Measurements from ENCODE around the gene RPF1.

GRCh38 chr1:84478876-84479868, at the start of gene RPF1:
- TF ChIP-seq KAT7 (CRISPR knock-in tag; IDR thresholded peaks at IDR 0.05; ENCODE audit: borderline replicate concordance) (no peak), ETV6 (CRISPR knock-in tag; IDR thresholded peaks at IDR 0.05) (peak; percentile 92), NR1H2 (CRISPR knock-in tag; IDR thresholded peaks at IDR 0.05) (no peak), AFF4 (CRISPR knock-in tag; IDR thresholded peaks at IDR 0.05; ENCODE audit: borderline replicate concordance) (no peak; the same call in 1 of the 2 replicates), TCF7 (CRISPR knock-in tag; IDR thresholded peaks at IDR 0.05; ENCODE audit: low read depth) (no peak), NR3C1 (CRISPR knock-in tag; conservative IDR thresholded peaks at IDR 0.05; ENCODE audit: low read depth) (no peak), SP1 (CRISPR knock-in tag; conservative IDR thresholded peaks at IDR 0.05) (peak; percentile 65)
- TF ChIP-seq, protein P1, sequence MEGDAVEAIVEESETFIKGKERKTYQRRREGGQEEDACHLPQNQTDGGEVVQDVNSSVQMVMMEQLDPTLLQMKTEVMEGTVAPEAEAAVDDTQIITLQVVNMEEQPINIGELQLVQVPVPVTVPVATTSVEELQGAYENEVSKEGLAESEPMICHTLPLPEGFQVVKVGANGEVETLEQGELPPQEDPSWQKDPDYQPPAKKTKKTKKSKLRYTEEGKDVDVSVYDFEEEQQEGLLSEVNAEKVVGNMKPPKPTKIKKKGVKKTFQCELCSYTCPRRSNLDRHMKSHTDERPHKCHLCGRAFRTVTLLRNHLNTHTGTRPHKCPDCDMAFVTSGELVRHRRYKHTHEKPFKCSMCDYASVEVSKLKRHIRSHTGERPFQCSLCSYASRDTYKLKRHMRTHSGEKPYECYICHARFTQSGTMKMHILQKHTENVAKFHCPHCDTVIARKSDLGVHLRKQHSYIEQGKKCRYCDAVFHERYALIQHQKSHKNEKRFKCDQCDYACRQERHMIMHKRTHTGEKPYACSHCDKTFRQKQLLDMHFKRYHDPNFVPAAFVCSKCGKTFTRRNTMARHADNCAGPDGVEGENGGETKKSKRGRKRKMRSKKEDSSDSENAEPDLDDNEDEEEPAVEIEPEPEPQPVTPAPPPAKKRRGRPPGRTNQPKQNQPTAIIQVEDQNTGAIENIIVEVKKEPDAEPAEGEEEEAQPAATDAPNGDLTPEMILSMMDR (IDR thresholded peaks at IDR 0.05) = no peak
- TF ChIP-seq, protein P2, sequence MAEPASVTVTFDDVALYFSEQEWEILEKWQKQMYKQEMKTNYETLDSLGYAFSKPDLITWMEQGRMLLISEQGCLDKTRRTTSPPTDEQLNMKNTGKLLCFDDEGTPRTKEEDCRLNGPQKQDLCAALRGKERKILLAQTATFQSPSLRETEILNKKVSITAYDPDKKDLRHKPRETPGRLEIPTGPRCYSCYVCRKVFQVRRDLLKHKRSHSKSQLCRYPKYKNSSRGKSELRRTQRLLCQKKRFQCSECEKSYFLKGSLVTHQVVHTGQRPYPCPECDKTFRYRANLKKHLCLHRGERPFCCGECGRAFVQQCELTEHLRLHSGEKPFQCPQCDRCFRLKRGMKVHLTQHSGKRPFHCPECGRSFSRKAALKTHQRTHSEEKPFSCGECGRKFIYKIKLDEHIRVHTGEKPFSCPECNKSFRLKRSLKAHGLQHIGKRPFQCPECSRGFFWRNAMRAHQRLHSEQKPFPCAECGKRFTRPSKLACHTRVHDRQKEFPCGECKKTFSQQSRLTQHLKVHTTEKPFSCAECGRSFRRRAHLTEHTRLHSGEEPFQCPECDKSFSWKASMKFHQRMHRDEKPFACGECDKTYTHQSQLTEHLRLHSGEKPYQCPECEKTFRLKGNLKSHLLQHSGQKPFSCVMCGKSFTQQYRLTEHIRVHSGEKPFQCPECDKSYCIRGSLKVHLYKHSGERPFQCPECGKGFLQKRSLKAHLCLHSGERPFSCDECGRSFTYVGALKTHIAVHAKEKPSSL (CRISPR knock-in tag; conservative IDR thresholded peaks at IDR 0.05) = peak; percentile 86; the same call in 1 of the 2 replicates
- TF ChIP-seq, protein P3, sequence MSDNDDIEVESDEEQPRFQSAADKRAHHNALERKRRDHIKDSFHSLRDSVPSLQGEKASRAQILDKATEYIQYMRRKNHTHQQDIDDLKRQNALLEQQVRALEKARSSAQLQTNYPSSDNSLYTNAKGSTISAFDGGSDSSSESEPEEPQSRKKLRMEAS (CRISPR knock-in tag; IDR thresholded peaks at IDR 0.05) = peak; percentile 84
- TF ChIP-seq, protein P4, sequence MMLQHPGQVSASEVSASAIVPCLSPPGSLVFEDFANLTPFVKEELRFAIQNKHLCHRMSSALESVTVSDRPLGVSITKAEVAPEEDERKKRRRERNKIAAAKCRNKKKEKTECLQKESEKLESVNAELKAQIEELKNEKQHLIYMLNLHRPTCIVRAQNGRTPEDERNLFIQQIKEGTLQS (CRISPR knock-in tag; conservative IDR thresholded peaks at IDR 0.05) = no peak
- TF ChIP-seq, protein P5, sequence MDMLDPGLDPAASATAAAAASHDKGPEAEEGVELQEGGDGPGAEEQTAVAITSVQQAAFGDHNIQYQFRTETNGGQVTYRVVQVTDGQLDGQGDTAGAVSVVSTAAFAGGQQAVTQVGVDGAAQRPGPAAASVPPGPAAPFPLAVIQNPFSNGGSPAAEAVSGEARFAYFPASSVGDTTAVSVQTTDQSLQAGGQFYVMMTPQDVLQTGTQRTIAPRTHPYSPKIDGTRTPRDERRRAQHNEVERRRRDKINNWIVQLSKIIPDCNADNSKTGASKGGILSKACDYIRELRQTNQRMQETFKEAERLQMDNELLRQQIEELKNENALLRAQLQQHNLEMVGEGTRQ (CRISPR knock-in tag; IDR thresholded peaks at IDR 0.05) = no peak

All from WTC11 (cell line).